MM.1S (cell line): Measurements from ENCODE around the gene TMEM259.

ENCODE experiments used
- DNase-seq: peaks from one replicate; pipeline ENCODE4 v3.0.0-alpha.2; 2015
- H2AFZ ChIP-seq: fragments of 300-600 bp; sonication (generic); 2 replicates; pipeline ENCODE4 v1.6.0; 2016; ENCODE audit warnings: antibody characterized with exemption, low read length
- H3F3A ChIP-seq: fragments of 300-600 bp; sonication (generic); 2 replicates; pipeline ENCODE4 v1.6.1; 2016; ENCODE audit warnings: mild to moderate bottlenecking, antibody characterized with exemption, low read length, moderate library complexity, mixed read lengths; ENCODE audit not compliant: insufficient read depth
- H3K27ac ChIP-seq: fragments of 300-600 bp; sonication (generic); 2 replicates; pipeline ENCODE4 v1.5.1; 2016; ENCODE audit warnings: mild to moderate bottlenecking, low read length
- H3K27me3 ChIP-seq: fragments of 300-600 bp; sonication (generic); replicated peaks from 2 replicates; pipeline ENCODE4 v1.6.0; 2016; ENCODE audit warnings: low read length; ENCODE audit not compliant: insufficient read depth
- H3K36me3 ChIP-seq: fragments of 300-600 bp; sonication (generic); replicated peaks from 2 replicates; pipeline ENCODE4 v1.6.1; 2016; ENCODE audit warnings: mild to moderate bottlenecking, low read length, mixed read lengths; ENCODE audit not compliant: insufficient read depth
- H3K4me1 ChIP-seq: fragments of 300-600 bp; sonication (generic); 2 replicates; pipeline ENCODE4 v1.6.1; 2016; ENCODE audit warnings: low read length, mixed read lengths
- H3K4me2 ChIP-seq: fragments of 300-600 bp; sonication (generic); 2 replicates; pipeline ENCODE4 v1.6.0; 2016; ENCODE audit warnings: low read depth, low read length
- H3K4me3 ChIP-seq: fragments of 300-600 bp; sonication (generic); 2 replicates; pipeline ENCODE4 v1.5.1; 2016; ENCODE audit warnings: low read length, mixed read lengths
- H3K79me2 ChIP-seq: fragments of 300-600 bp; sonication (generic); 2 replicates; pipeline ENCODE4 v1.6.1; 2016; ENCODE audit warnings: mixed run types, low read length, mixed read lengths
- H3K9ac ChIP-seq: fragments of 300-600 bp; sonication (generic); 2 replicates; pipeline ENCODE4 v1.6.1; 2016; ENCODE audit warnings: low read length, mixed read lengths
- H3K9me2 ChIP-seq: fragments of 300-600 bp; sonication (generic); replicated peaks from 2 replicates; pipeline ENCODE4 v1.6.1; 2016; ENCODE audit warnings: mild to moderate bottlenecking, low read length, mixed read lengths; ENCODE audit not compliant: insufficient read depth
- H3K9me3 ChIP-seq: fragments of 300-600 bp; sonication (generic); replicated peaks from 2 replicates; pipeline ENCODE4 v1.6.1; 2016; ENCODE audit warnings: mild to moderate bottlenecking, low read length, mixed read lengths; ENCODE audit not compliant: insufficient read depth
- H4K20me1 ChIP-seq: fragments of 300-600 bp; sonication (generic); 2 replicates; pipeline ENCODE4 v1.6.1; 2016; ENCODE audit warnings: mild to moderate bottlenecking, low read length, moderate library complexity, mixed read lengths; ENCODE audit not compliant: insufficient read depth
- EZH2 ChIP-seq: fragments of 300-600 bp; sonication (generic); optimal IDR thresholded peaks from 2 replicates; pipeline ENCODE3; 2017; ENCODE audit warnings: low read depth, mild to moderate bottlenecking, antibody characterized with exemption, low read length, mixed read lengths
- EZH2phosphoT487 ChIP-seq: fragments of 300-600 bp; sonication (generic); IDR thresholded peaks from 2 replicates; pipeline ENCODE4 v1.6.1; 2018; ENCODE audit warnings: antibody characterized with exemption, low read length
- TF ChIP-seq, protein P1 (sequence below): fragments of 300-600 bp; sonication (generic); IDR thresholded peaks from 2 replicates; pipeline ENCODE4 v1.5.1; 2016; ENCODE audit warnings: antibody characterized with exemption, low read length, mixed read lengths

The TMEM259 gene

DNA sequence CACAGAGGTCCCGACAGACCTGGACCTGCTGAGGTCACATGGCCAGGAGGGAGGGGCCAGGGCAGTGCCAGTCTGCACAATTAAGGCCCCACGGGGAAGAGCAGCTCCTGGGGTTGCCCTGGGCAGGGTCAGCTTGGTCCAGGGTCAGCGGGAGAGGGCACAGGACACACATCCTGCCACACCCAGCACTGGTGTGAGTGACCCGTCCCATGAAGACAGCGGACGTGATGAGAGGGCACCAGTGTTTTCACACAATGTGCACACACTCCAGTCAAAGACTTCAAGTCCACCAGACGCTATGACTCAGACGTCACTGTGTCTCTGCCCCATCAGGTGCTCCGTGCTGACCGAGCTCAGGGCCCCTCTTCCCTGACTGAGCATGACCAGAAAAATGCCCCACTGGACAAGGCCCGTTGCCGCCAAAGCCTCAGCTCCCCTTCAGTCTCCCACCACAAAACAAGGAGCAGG is 4.2 kb downstream of the TMEM259 start:
- no peaks in the 10 kb centered on the region for H3K9me3 ChIP-seq
- H3K4me2 ChIP-seq, result peak overlapping the region; percentile 73
- TF ChIP-seq, protein P1, sequence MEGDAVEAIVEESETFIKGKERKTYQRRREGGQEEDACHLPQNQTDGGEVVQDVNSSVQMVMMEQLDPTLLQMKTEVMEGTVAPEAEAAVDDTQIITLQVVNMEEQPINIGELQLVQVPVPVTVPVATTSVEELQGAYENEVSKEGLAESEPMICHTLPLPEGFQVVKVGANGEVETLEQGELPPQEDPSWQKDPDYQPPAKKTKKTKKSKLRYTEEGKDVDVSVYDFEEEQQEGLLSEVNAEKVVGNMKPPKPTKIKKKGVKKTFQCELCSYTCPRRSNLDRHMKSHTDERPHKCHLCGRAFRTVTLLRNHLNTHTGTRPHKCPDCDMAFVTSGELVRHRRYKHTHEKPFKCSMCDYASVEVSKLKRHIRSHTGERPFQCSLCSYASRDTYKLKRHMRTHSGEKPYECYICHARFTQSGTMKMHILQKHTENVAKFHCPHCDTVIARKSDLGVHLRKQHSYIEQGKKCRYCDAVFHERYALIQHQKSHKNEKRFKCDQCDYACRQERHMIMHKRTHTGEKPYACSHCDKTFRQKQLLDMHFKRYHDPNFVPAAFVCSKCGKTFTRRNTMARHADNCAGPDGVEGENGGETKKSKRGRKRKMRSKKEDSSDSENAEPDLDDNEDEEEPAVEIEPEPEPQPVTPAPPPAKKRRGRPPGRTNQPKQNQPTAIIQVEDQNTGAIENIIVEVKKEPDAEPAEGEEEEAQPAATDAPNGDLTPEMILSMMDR, result no peak
- no peak for TF ChIP-seq EZH2phosphoT487
- no peak for TF ChIP-seq EZH2
- H3F3A ChIP-seq, result peaks cover 20% of the 10 kb centered on the region
- no peaks in the 10 kb centered on the region for H3K27me3 ChIP-seq
- DNase-seq, result peak; percentile 50
- peak overlapping the region; percentile 45 for H3K9ac ChIP-seq
- no peak overlapping the region for H2AFZ ChIP-seq
- peaks cover 88% of the 10 kb centered on the region for H3K79me2 ChIP-seq
- peak overlapping the region; percentile 60 for H3K27ac ChIP-seq
- peak overlapping the region; percentile 21 for H3K4me3 ChIP-seq
- H3K9me2 ChIP-seq, result no peaks in the 10 kb centered on the region
- H4K20me1 ChIP-seq, result peaks cover 25% of the 10 kb centered on the region
- peaks cover 10% of the 10 kb centered on the region; the same call in 1 of the 2 replicates for H3K36me3 ChIP-seq
- peaks cover 45% of the 10 kb centered on the region for H3K4me1 ChIP-seq

DNA sequence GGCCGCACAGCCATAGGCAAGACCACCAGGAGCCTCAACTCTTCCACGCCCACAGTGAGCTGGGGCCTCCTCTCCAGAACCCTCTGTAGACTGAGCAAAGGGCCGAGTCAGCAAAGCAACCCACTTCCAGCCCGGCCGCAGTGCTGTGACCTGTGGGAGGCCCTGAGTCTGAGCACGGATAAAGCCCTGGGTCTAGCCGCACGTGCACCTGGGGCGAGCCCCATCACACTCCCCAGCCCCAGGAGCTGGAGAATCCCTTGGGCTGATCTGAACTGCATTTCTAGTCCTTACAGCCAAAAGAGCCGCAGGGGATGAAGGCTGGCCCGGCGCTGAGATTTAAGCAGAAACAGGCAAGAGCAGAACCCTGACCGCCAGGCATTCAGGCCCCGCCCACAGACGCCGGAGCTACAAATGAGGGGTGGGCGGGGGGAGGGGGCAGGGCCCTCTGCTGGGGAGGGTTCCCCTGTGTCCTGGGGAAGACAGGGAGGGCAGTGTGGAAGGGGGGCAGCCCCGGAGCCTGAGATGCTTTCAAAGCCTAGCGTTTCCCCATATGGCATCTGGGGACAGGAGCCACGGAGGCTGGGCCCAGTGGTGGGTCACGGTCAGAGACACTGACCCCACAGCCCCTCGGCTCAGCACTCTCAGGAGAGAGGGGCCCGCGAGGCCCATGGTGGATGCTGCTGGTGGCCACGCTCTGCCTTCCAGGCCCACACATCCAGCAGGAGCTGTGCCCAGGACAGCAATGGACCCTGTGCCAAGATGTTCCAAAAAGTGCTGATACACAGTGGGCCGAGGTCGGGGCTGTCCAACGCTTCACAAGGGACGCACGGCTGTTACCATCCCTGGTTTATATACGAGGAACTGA is 4.9 kb downstream of the TMEM259 start:
- Histone ChIP-seq H4K20me1 (peaks cover 25% of the 10 kb centered on the region), H3K27ac (peak overlapping the region; percentile 60), H3F3A (peaks cover 18% of the 10 kb centered on the region), H3K27me3 (no peaks in the 10 kb centered on the region), H2AFZ (no peak overlapping the region), H3K4me1 (peaks cover 45% of the 10 kb centered on the region), H3K9ac (peak overlapping the region; percentile 45), H3K9me3 (no peaks in the 10 kb centered on the region), H3K36me3 (peaks cover 12% of the 10 kb centered on the region; the same call in 1 of the 2 replicates), H3K4me3 (peak overlapping the region; percentile 21), H3K4me2 (peak overlapping the region; percentile 73), H3K9me2 (no peaks in the 10 kb centered on the region), H3K79me2 (peaks cover 88% of the 10 kb centered on the region)
- TF ChIP-seq, protein P1, result no peak
- peak; percentile 90 for DNase-seq

DNA sequence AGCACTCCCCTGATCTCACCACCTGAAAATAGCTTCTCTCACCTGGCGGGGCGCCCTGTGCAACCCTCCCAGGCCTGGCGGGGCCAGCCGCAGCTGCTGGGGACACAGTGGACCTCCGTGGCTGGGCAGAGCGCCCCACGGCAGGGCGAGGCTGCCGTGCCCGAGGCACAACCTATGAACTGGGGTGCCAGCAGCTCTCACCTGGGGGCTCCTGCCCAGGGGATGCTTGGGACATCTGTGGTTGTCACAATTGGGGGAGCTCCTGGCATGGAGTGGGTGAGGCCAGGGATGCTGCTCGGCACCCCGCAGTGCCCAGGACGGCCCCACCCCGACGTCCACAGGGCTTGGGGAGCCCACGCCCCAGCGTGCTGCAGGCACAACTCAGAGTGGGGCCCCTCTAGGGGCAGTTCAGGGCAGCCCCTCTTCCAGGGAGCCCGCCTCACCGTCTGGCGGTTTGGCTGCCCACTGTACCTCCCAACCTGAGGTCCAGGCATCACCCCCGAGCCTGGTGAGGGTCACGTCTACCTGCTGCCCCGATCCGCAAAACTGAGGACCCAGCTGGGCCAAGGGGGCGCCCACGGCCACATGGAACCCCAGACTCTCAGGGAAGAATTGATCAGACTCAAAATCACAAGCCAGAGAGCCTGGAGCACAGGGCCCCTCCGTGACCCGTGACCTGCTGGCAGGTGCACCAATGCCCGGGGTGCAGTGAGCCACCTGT is 5.7 kb downstream of the TMEM259 start:
- peak overlapping the region; percentile 60; the same call in 1 of the 2 replicates for H3K27ac ChIP-seq
- H2AFZ ChIP-seq, result no peak overlapping the region
- H3K4me1 ChIP-seq, result peaks cover 45% of the 10 kb centered on the region
- peak overlapping the region; percentile 14; the same call in 1 of the 2 replicates for H3K9ac ChIP-seq
- peaks cover 13% of the 10 kb centered on the region for H3K36me3 ChIP-seq
- no peak for DNase-seq
- peaks cover 18% of the 10 kb centered on the region for H3F3A ChIP-seq
- peak overlapping the region; percentile 73; the same call in 1 of the 2 replicates for H3K4me2 ChIP-seq
- no peaks in the 10 kb centered on the region for H3K9me2 ChIP-seq
- H3K4me3 ChIP-seq, result no peak overlapping the region
- TF ChIP-seq, protein P1, result no peak
- TF ChIP-seq EZH2 (no peak), EZH2phosphoT487 (no peak)
- peaks cover 83% of the 10 kb centered on the region for H3K79me2 ChIP-seq
- no peaks in the 10 kb centered on the region for H3K27me3 ChIP-seq
- peaks cover 25% of the 10 kb centered on the region for H4K20me1 ChIP-seq
- H3K9me3 ChIP-seq, result no peaks in the 10 kb centered on the region
